Hepatocyte (in vitro differentiated cells): ENCODE results near the gene CCDC102A.

Experiments used
- EZH2phosphoT487 ChIP-seq: fragments of 200-600 bp; sonication (generic); IDR thresholded peaks from one replicate; pipeline ENCODE4 v1.6.1; 2018; ENCODE audit warnings: antibody characterized with exemption, mild to moderate bottlenecking, low read depth, moderate library complexity; ENCODE audit not compliant: unreplicated experiment, severe bottlenecking
- TF ChIP-seq, protein P1 (sequence below): fragments of 200-600 bp; sonication (generic); IDR thresholded peaks from 2 replicates; pipeline ENCODE4 v1.5.1; 2016; ENCODE audit warnings: antibody characterized with exemption, mild to moderate bottlenecking; ENCODE audit not compliant: poor library complexity

DNA sequence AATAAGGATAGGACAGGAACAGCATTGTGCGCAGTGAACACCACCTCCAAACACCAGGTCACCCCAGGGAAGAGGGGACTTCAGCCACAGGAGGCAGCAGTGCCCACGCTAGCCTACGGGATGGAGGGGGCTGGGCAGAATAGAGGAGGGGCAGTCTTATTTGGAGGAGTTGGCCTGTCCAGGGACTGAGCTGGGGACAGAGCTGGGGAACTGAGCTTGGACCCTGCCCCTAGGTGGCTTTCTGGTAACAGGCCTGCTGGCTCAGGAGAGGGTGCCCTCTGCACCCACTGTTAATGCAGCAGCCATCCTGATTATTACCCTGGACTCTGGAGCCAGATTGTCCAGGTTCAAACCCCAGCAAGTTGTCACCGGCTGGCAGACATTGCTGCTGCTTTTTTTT is 9.3 kb downstream of the CCDC102A start:
- TF ChIP-seq EZH2phosphoT487 = no peak
- TF ChIP-seq, protein P1, sequence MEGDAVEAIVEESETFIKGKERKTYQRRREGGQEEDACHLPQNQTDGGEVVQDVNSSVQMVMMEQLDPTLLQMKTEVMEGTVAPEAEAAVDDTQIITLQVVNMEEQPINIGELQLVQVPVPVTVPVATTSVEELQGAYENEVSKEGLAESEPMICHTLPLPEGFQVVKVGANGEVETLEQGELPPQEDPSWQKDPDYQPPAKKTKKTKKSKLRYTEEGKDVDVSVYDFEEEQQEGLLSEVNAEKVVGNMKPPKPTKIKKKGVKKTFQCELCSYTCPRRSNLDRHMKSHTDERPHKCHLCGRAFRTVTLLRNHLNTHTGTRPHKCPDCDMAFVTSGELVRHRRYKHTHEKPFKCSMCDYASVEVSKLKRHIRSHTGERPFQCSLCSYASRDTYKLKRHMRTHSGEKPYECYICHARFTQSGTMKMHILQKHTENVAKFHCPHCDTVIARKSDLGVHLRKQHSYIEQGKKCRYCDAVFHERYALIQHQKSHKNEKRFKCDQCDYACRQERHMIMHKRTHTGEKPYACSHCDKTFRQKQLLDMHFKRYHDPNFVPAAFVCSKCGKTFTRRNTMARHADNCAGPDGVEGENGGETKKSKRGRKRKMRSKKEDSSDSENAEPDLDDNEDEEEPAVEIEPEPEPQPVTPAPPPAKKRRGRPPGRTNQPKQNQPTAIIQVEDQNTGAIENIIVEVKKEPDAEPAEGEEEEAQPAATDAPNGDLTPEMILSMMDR = no peak
